IMR-90 (cell line): ENCODE data around the gene FTO. TPM values are rescaled to one million over a fixed set of nuclear protein-coding genes. Genes with fewer than 3 reads are reported as not detected.

Source experiments
- ATAC-seq: fragments of 200-7000 bp; cut with Tn5 transposase; 2 replicates; pipeline ENCODE4 v1.9.1; 2020; ENCODE audit warnings: low read depth, mild to moderate bottlenecking, moderate library complexity
- BruUV-seq: library from RNA; stranded (reverse); fragments of 400-500 nt; replicated peaks from 2 replicates; lab custom pipeline; 2021; lab: Mats Ljungman, UMichigan
- CTCF ChIA-PET: fragments of 300-600 bp; formaldehyde crosslinking; extraction: SDS; loops from one replicate; lab custom pipeline; 2021; ENCODE audit warnings: antibody characterized with exemption; lab: Yijun Ruan, JAX
- POLR2A ChIA-PET: fragments of 300-600 bp; sonication (Branson Sonifier 250); formaldehyde crosslinking; loops from one replicate; lab custom pipeline; 2022; ENCODE audit warnings: antibody characterized with exemption; ENCODE audit not compliant: unreplicated experiment; lab: Charles Lee
- DNase-seq: peaks from one replicate; pipeline ENCODE4 v3.0.0; 2013
- H2AFZ ChIP-seq: replicated peaks from 2 replicates; pipeline ENCODE3; 2013; ENCODE audit warnings: low read length, mild to moderate bottlenecking; ENCODE audit not compliant: poor library complexity
- H2AK5ac ChIP-seq: 2 replicates; pipeline ENCODE4 v1.6.1; 2013; ENCODE audit warnings: low read depth, low read length, inconsistent platforms
- H2AK9ac ChIP-seq: replicated peaks from 2 replicates; pipeline ENCODE3; 2013; ENCODE audit warnings: mild to moderate bottlenecking, low read depth, low read length, moderate library complexity; ENCODE audit not compliant: poor library complexity
- H2BK120ac ChIP-seq: 2 replicates; pipeline ENCODE4 v1.6.1; 2013; ENCODE audit warnings: low read depth, low read length, inconsistent platforms
- H2BK15ac ChIP-seq: 3 replicates; pipeline ENCODE4 v1.6.1; 2013; ENCODE audit warnings: low read depth, low read length, inconsistent platforms
- H2BK20ac ChIP-seq: 2 replicates; pipeline ENCODE4 v1.6.1; 2013; ENCODE audit warnings: low read depth, mild to moderate bottlenecking, inconsistent platforms, low read length, moderate library complexity
- H2BK5ac ChIP-seq: 2 replicates; pipeline ENCODE4 v1.6.1; 2013; ENCODE audit warnings: mild to moderate bottlenecking, low read depth, low read length, inconsistent platforms; ENCODE audit not compliant: poor library complexity, severe bottlenecking
- H3K14ac ChIP-seq: replicated peaks from 2 replicates; pipeline ENCODE4 v1.6.1; 2013; ENCODE audit warnings: low read depth, low read length, inconsistent platforms
- H3K18ac ChIP-seq: 2 replicates; pipeline ENCODE4 v1.6.1; 2013; ENCODE audit warnings: low read depth, low read length, control low read depth
- H3K23ac ChIP-seq: 2 replicates; pipeline ENCODE4 v1.6.1; 2013; ENCODE audit warnings: low read depth, low read length, inconsistent platforms
- H3K27ac ChIP-seq: 2 replicates; pipeline ENCODE4 v1.5.1; 2013; ENCODE audit warnings: mild to moderate bottlenecking, control low read depth, low read length; ENCODE audit not compliant: insufficient read depth
- H3K27me3 ChIP-seq: 2 replicates; pipeline ENCODE4 v1.6.1; 2013; ENCODE audit warnings: low read length; ENCODE audit not compliant: control insufficient read depth, insufficient read depth
- H3K36me3 ChIP-seq: 2 replicates; pipeline ENCODE4 v1.6.1; 2013; ENCODE audit warnings: low read length, mixed read lengths; ENCODE audit not compliant: control insufficient read depth, insufficient read depth
- H3K4ac ChIP-seq: 2 replicates; pipeline ENCODE4 v1.6.1; 2013; ENCODE audit warnings: low read depth, low read length, inconsistent platforms
- H3K4me1 ChIP-seq: 2 replicates; pipeline ENCODE4 v1.6.1; 2013; ENCODE audit warnings: low read length, mixed read lengths; ENCODE audit not compliant: control insufficient read depth, insufficient read depth
- H3K4me2 ChIP-seq: 2 replicates; pipeline ENCODE4 v1.6.1; 2013; ENCODE audit warnings: low read depth, mild to moderate bottlenecking, control low read depth, low read length, moderate library complexity
- H3K4me3 ChIP-seq: 2 replicates; pipeline ENCODE4 v1.5.1; 2013; ENCODE audit warnings: low read depth, mild to moderate bottlenecking, control low read depth, low read length, moderate library complexity; ENCODE audit not compliant: insufficient read depth
- H3K56ac ChIP-seq: 2 replicates; pipeline ENCODE4 v1.6.1; 2013; ENCODE audit warnings: low read length, inconsistent platforms; ENCODE audit not compliant: insufficient read depth; ENCODE audit errors: extremely low read depth
- H3K79me1 ChIP-seq, 2 experiments: 2 replicates each; pipeline ENCODE4 v1.6.1; 2013; ENCODE audit warnings: low read length in 2 of 2, inconsistent platforms in 1 of 2, low read depth in 1 of 2
- H3K9ac ChIP-seq: 2 replicates; pipeline ENCODE4 v1.6.1; 2013; ENCODE audit warnings: low read depth, low read length, control low read depth
- H3K9me1 ChIP-seq: 2 replicates; pipeline ENCODE4 v1.6.1; 2013; ENCODE audit warnings: low read length, inconsistent platforms; ENCODE audit not compliant: insufficient read depth
- H3K9me3 ChIP-seq: 2 replicates; pipeline ENCODE4 v1.6.1; 2013; ENCODE audit warnings: low read length; ENCODE audit not compliant: control insufficient read depth, insufficient read depth
- H4K20me1 ChIP-seq: 2 replicates; pipeline ENCODE4 v1.6.1; 2013; ENCODE audit warnings: low read length, inconsistent platforms; ENCODE audit not compliant: insufficient read depth
- H4K5ac ChIP-seq: 2 replicates; pipeline ENCODE4 v1.6.1; 2013; ENCODE audit warnings: mild to moderate bottlenecking, low read depth, low read length, control low read depth
- H4K8ac ChIP-seq, 2 experiments: 2 replicates each; pipeline ENCODE4 v1.6.1; 2013; ENCODE audit warnings: low read depth in 2 of 2, low read length in 2 of 2, control low read depth in 1 of 2, inconsistent platforms in 1 of 2
- H4K91ac ChIP-seq: 2 replicates; pipeline ENCODE4 v1.6.1; 2013; ENCODE audit warnings: low read depth, low read length, inconsistent platforms; ENCODE audit not compliant: insufficient read depth
- BHLHE40 ChIP-seq: fragments of 150-350 bp; IDR thresholded peaks from 2 replicates; pipeline ENCODE4 v1.6.1; 2016; ENCODE audit warnings: mild to moderate bottlenecking, low read depth, low read length
- CEBPB ChIP-seq: IDR thresholded peaks from 2 replicates; pipeline ENCODE4 v1.6.1; 2012; ENCODE audit warnings: low read depth, low read length, improper control_type of control experiment
- CHD1 ChIP-seq: IDR thresholded peaks from 2 replicates; pipeline ENCODE4 v1.6.1; 2012; ENCODE audit warnings: low read depth, low read length, improper control_type of control experiment
- ELK1 ChIP-seq: fragments of 150-350 bp; IDR thresholded peaks from 2 replicates; pipeline ENCODE4 v1.6.1; 2016; ENCODE audit warnings: low read depth, mild to moderate bottlenecking, low read length, moderate library complexity, borderline replicate concordance
- FOS ChIP-seq: fragments of 150-350 bp; IDR thresholded peaks from 2 replicates; pipeline ENCODE4 v1.6.1; 2016; ENCODE audit warnings: low read depth, low read length
- MAFK ChIP-seq: IDR thresholded peaks from 2 replicates; pipeline ENCODE4 v1.6.1; 2012; ENCODE audit warnings: low read depth, low read length, improper control_type of control experiment
- MAZ ChIP-seq: IDR thresholded peaks from 2 replicates; pipeline ENCODE4 v1.6.1; 2012; ENCODE audit warnings: low read depth, mild to moderate bottlenecking, low read length, improper control_type of control experiment, moderate library complexity, borderline replicate concordance
- MXI1 ChIP-seq: IDR thresholded peaks from 2 replicates; pipeline ENCODE4 v1.6.1; 2012; ENCODE audit warnings: low read depth, mild to moderate bottlenecking, low read length, moderate library complexity, borderline replicate concordance
- NFE2L2 ChIP-seq: fragments of 150-350 bp; IDR thresholded peaks from 2 replicates; pipeline ENCODE4 v1.6.1; 2016; ENCODE audit warnings: low read depth, mild to moderate bottlenecking, low read length
- POLR2A ChIP-seq: IDR thresholded peaks from 2 replicates; pipeline ENCODE4 v1.6.1; 2012; ENCODE audit warnings: mild to moderate bottlenecking, low read depth, low read length
- RAD21 ChIP-seq: IDR thresholded peaks from 2 replicates; pipeline ENCODE4 v1.6.1; 2012; ENCODE audit warnings: low read length, improper control_type of control experiment
- RCOR1 ChIP-seq: IDR thresholded peaks from 2 replicates; pipeline ENCODE4 v1.6.1; 2012; ENCODE audit warnings: mild to moderate bottlenecking, low read length, improper control_type of control experiment; ENCODE audit not compliant: insufficient replicate concordance
- RFX5 ChIP-seq: IDR thresholded peaks from 2 replicates; pipeline ENCODE4 v1.8.0; 2012; ENCODE audit warnings: low read depth, mild to moderate bottlenecking, low read length, moderate library complexity
- SMC3 ChIP-seq: fragments of 150-350 bp; IDR thresholded peaks from 2 replicates; pipeline ENCODE4 v1.6.1; 2016; ENCODE audit warnings: low read depth, mild to moderate bottlenecking, antibody characterized with exemption, low read length, moderate library complexity
- USF2 ChIP-seq: fragments of 150-350 bp; IDR thresholded peaks from 2 replicates; pipeline ENCODE4 v1.6.1; 2017; ENCODE audit warnings: mild to moderate bottlenecking, antibody characterized with exemption, low read length, low read depth
- WGBS, 2 experiments: methylation state at CpG; one replicate each; pipeline versions ENCODE4 v1.1.5 to v1.1.7; 2013; ENCODE audit warnings: missing lambda C conversion rate in 2 of 2; ENCODE audit not compliant: insufficient read length in 1 of 2; ENCODE audit errors: extremely low coverage in 2 of 2; 5-methylcytosine and 5-hydroxymethylcytosine counted together
- dilution Hi-C: fragments of 300-500 bp; cut with HindIII; formaldehyde crosslinking; loops from one replicate; pipeline ENCODE4 v1.14.3; 2018; ENCODE audit warnings: low sequenced_read_pairs; ENCODE audit not compliant: unreplicated experiment
- in situ Hi-C: fragments of 300-500 bp; cut with MboI; formaldehyde crosslinking; loops from 3 replicates; pipeline ENCODE4 v1.14.3; 2019; ENCODE audit warnings: low sequenced_read_pairs, inconsistent platforms, mixed read lengths
- intact Hi-C: fragments of 100-400 bp; cut with micrococcal nuclease; formaldehyde crosslinking; loops from 2 replicates; pipeline ENCODE4 v1.10.0; 2022
- polyA plus RNA-seq, 3 experiments: library from polyadenylated mRNA; depleted of rRNA; stranded (reverse); fragments of >200 nt; gene quantifications; 2 replicates each; pipeline ENCODE4 v1.2.3, GENCODE V29; 2012; ENCODE audit warnings: low replicate concordance in 1 of 3
- total RNA-seq: library from RNA; depleted of rRNA; stranded (reverse); fragments of >200 nt; gene quantifications from 2 replicates; pipeline ENCODE4 v1.2.3, GENCODE V29; 2012
- TF ChIP-seq, protein P1 (sequence below): conservative IDR thresholded peaks from 2 replicates; pipeline ENCODE4 v1.5.1; 2012; ENCODE audit warnings: mild to moderate bottlenecking, low read depth, low read length, improper control_type of control experiment

Gene FTO
- total and polyA plus RNA-seq, 2 of the 4 experiments (the other 2 are of a cell fraction): 70.3 to 132 TPM

- no peak overlapping the region for H3K4ac ChIP-seq
- BruUV-seq: no TSS peak
- H4K8ac ChIP-seq: no peak overlapping the region
- H3K56ac ChIP-seq: no peak overlapping the region
- H3K14ac ChIP-seq: no peak overlapping the region
- ATAC-seq (no peak), DNase-seq (no peak)
- H2BK20ac ChIP-seq: no peak overlapping the region
- ChIA-PET POLR2A (no interaction called here), CTCF (interaction anchor here (0.6 kb wide), 1 partner anchor 163 kb away, joined by 6 read pairs; no protein-coding TSS in a partner anchor)
- H3K36me3 ChIP-seq: peaks cover 3% of the 10 kb centered on the region; the same call in 1 of the 2 replicates
- H2AK9ac ChIP-seq: no peak overlapping the region
- no peak overlapping the region for H3K18ac ChIP-seq
- no peaks in the 10 kb centered on the region for H3K4me1 ChIP-seq
- no peak overlapping the region for H2AFZ ChIP-seq
- no peak overlapping the region for H3K4me2 ChIP-seq
- H2BK120ac ChIP-seq: no peak overlapping the region
- in situ Hi-C loops: no loop called here
- no peak overlapping the region for H3K4me3 ChIP-seq
- no peaks in the 10 kb centered on the region for H3K79me1 ChIP-seq
- no peaks in the 10 kb centered on the region for H3K9me3 ChIP-seq
- no peak overlapping the region for H3K9ac ChIP-seq
- H2BK15ac ChIP-seq: no peak overlapping the region
- intact Hi-C loops: no loop called here
- H3K27me3 ChIP-seq: no peaks in the 10 kb centered on the region
- no peak for TF ChIP-seq ELK1
- no peak for TF ChIP-seq NFE2L2
- TF ChIP-seq MAFK: no peak
- TF ChIP-seq MXI1: no peak
- TF ChIP-seq RCOR1: no peak
- no peak for TF ChIP-seq SMC3
- no peak for TF ChIP-seq CEBPB
- no peak for TF ChIP-seq MAZ
- no peak for TF ChIP-seq BHLHE40
- TF ChIP-seq FOS: no peak
- TF ChIP-seq RFX5: no peak
- no peak for TF ChIP-seq CHD1
- TF ChIP-seq USF2: no peak
- no peak for TF ChIP-seq POLR2A
- TF ChIP-seq, protein P1, sequence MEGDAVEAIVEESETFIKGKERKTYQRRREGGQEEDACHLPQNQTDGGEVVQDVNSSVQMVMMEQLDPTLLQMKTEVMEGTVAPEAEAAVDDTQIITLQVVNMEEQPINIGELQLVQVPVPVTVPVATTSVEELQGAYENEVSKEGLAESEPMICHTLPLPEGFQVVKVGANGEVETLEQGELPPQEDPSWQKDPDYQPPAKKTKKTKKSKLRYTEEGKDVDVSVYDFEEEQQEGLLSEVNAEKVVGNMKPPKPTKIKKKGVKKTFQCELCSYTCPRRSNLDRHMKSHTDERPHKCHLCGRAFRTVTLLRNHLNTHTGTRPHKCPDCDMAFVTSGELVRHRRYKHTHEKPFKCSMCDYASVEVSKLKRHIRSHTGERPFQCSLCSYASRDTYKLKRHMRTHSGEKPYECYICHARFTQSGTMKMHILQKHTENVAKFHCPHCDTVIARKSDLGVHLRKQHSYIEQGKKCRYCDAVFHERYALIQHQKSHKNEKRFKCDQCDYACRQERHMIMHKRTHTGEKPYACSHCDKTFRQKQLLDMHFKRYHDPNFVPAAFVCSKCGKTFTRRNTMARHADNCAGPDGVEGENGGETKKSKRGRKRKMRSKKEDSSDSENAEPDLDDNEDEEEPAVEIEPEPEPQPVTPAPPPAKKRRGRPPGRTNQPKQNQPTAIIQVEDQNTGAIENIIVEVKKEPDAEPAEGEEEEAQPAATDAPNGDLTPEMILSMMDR: no peak
- no peak for TF ChIP-seq RAD21
- H2BK5ac ChIP-seq: no peak overlapping the region
- H4K5ac ChIP-seq: no peak overlapping the region
- dilution Hi-C loops: no loop called here
- H2AK5ac ChIP-seq: no peak overlapping the region
- no peaks in the 10 kb centered on the region for H3K9me1 ChIP-seq
- WGBS, 2 experiments: 70% methylated on average over 6 of the region's 17 CpGs; no CpG with 5 or more reads in 1 of the 2 experiments
- H4K20me1 ChIP-seq: no peaks in the 10 kb centered on the region
- H3K23ac ChIP-seq: no peak overlapping the region
- no peak overlapping the region for H3K27ac ChIP-seq
- no peak overlapping the region for H4K91ac ChIP-seq
These were observed 412.2 kb downstream of the FTO start for GRCh38 chr16:54116124-54116655.
